Activated T-helper 2 cell treated with anti-CD3 and anti-CD28 coated beads, Interferon-gamma antibody, Interleukin-2, Interleukin-4, amounts not matched to agents 10 μg/mL and 5 μg/mL and 100 μg/mL, durations not matched to agents 14 hours and 24 hours and 36 hours (primary cell): ENCODE data around the gene KIAA1755. TPM values are rescaled to one million over a fixed set of nuclear protein-coding genes. Genes with fewer than 3 reads are reported as not detected.

Experiments used
- DNase-seq: peaks from one replicate; pipeline ENCODE4 v3.0.0; 2021; ENCODE audit warnings: low spot score
- H3K27ac Mint-ChIP-seq: one replicate; pipeline ENCODE4 v1.8.0; 2021; ENCODE audit warnings: mixed read lengths
- H3K27me3 Mint-ChIP-seq: one replicate; pipeline ENCODE4 v1.8.0; 2021; ENCODE audit warnings: low read depth, mixed read lengths
- H3K36me3 Mint-ChIP-seq: one replicate; pipeline ENCODE4 v1.8.0; 2021; ENCODE audit warnings: low read depth, mixed read lengths
- H3K4me1 Mint-ChIP-seq: one replicate; pipeline ENCODE4 v1.8.0; 2021; ENCODE audit warnings: low read depth, mixed read lengths
- H3K4me3 Mint-ChIP-seq: one replicate; pipeline ENCODE4 v1.8.0; 2021; ENCODE audit warnings: low read depth, mild to moderate bottlenecking, moderate library complexity, mixed read lengths
- H3K9me3 Mint-ChIP-seq: one replicate; pipeline ENCODE4 v1.8.0; 2021; ENCODE audit warnings: mixed read lengths
- intact Hi-C: fragments of 100-400 bp; cut with micrococcal nuclease; formaldehyde crosslinking; loops from one replicate; pipeline ENCODE4 v1.15.1; 2023
- total RNA-seq: library from RNA; stranded (reverse); gene quantifications from 2 replicates; pipeline ENCODE4 v1.2.3, GENCODE V29; 2022

Gene KIAA1755
- total RNA-seq, 1 donor from 2014 or later, result not detected

DNA sequence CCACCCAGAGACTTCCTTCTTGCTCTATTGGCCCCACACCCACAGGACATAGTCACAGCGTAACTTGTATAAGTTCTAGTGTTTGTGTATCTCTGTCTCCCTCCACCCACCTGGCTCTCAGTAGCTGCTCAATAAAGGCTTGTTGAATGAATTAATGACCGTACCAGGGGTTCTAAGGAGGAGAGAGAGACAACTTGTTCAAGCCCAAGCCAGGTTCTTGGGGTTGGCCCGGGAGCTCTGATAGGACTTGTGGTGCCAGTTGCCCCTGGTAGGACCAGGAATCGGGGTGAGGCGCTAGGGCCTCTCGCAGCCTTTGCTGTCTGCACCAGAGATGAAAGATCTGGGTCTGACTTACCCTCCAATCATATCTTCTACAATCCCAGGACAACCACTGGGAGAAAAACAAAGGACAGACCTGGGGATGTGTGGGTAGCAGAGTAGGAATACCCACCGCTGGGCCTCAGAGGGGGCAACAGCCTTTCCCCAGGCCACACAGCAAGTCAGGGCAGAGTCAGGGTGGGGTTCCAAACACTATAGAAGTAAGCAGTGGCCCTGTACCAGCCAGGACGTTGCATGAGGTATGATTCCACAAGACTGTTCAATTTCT is 90.2 kb downstream of the KIAA1755 start:
- no peak for DNase-seq
- Mint-ChIP-seq H3K36me3 (no peaks in the 10 kb centered on the region), H3K27ac (no peak overlapping the region), H3K27me3 (peaks cover 16% of the 10 kb centered on the region), H3K4me1 (peaks cover 11% of the 10 kb centered on the region), H3K9me3 (no peaks in the 10 kb centered on the region), H3K4me3 (no peak overlapping the region)
- intact Hi-C loops, result no loop called here

DNA sequence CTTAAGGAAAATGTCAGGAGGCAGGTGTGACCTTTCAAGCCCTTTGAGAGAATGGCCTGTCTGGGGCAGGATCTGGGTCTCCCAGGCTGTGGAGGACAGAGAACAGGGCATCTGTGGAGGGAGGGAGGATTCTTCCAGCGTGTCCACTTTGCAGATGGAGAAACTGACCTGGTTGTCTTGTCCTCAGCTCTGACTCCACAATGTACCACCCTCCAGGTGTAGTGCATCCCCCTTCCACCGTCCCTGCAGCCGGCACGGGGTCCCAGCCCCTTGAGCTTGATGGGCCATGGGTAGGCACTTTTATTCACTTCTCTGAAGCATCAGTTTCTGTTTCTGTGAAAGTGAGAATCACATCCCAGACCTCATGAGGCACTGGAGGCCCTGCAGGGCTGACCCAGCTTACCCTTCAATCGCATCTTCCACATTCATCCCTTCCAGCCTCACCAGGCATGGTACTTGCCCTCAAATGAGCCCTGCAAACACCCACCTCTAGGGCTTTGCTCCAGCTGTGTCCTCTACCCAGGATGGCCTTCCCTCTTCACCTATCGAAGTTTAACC is 90.8 kb downstream of the KIAA1755 start:
- Mint-ChIP-seq H3K4me1 (peaks cover 11% of the 10 kb centered on the region), H3K36me3 (no peaks in the 10 kb centered on the region), H3K4me3 (no peak overlapping the region), H3K27me3 (peaks cover 17% of the 10 kb centered on the region), H3K27ac (no peak overlapping the region), H3K9me3 (no peaks in the 10 kb centered on the region)
- no peak for DNase-seq
- intact Hi-C loops, result no loop called here

DNA sequence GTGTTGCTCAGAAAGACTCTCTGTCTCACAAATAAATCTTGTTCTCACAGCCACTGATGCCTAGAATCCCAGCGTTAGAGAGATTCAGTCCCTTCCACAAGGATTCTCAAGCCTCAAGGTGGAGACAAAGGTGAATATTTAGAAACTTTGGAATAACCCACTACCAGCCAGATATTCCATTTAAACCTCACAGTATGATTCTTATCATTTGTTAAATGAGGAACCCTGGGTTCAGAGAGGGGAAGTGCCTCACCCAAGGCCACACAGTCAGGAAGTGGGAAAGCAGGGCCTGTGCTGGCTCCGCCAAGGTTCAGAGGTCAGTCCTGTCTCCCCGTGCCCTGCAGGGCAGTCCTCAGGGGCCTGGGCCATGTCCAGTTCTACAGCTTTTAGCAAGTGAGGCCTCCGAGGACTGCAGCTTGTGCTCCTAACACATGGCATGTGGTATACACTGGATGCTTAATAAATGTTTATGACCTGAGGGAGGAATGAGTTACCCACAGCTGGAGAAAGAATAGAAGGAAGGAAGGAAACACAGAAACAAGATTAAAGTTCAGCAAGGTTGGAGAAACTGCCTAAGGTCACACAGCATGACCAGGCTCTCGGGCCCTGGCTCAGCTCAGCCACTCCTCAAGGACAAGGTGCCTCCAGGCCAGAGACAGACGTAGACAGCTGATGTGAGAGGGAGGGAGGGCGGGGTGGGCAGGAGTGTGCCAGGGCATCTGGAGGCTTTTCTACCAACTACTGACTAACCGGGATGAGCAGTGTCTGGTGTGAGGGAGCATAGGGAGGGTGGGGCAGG is 91.5 kb downstream of the KIAA1755 start:
- no peak for DNase-seq
- Mint-ChIP-seq H3K27ac (no peak overlapping the region), H3K4me3 (no peak overlapping the region), H3K27me3 (peaks cover 17% of the 10 kb centered on the region), H3K36me3 (no peaks in the 10 kb centered on the region), H3K4me1 (peaks cover 11% of the 10 kb centered on the region), H3K9me3 (no peaks in the 10 kb centered on the region)
- intact Hi-C loops, result no loop called here

DNA sequence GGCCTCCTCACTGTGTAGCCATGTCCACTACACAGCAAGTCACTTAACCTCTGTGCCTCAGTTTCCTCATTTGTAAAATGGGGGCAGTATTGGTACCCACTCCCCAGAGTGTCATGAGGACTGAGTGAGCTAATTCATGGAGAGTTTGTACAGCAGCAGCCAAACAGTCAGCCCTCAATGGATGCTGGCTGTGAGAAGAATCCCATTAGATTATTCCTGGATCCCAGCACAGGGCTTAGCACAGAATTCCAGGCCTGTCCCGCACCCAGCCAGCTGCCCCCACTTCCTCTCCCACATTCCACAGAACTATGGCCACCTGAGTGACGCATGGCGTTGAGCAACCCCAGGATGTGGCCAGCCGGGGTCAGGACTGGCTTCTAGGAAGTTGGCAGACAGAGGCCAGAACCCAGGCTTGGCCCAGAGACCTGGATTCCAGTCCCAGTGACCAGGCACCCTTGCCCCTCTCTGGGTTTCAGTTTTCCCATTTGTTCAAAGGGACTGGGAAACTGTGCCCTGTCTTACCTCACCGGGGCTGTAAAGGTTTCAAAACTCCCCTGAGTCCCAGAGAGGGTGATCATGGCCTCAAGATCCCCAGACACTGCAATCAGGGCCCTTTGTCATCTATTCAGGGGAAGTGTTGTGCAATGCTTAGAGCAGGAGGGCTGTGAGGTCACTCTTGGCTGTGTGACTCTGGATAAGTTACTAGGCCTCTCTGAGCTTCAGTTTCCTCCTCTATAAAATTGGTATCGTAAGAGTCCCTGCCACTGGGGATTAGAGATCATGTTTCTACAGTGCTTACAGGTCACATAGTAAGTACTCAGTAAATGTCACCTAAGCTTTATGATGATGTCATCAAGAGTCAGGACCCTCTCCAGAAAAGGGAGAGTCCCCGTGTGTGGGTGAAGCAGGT is 92.4 kb downstream of the KIAA1755 start:
- peaks cover 11% of the 10 kb centered on the region for H3K4me1 Mint-ChIP-seq
- no peak overlapping the region for H3K27ac Mint-ChIP-seq
- intact Hi-C loops, result no loop called here

DNA sequence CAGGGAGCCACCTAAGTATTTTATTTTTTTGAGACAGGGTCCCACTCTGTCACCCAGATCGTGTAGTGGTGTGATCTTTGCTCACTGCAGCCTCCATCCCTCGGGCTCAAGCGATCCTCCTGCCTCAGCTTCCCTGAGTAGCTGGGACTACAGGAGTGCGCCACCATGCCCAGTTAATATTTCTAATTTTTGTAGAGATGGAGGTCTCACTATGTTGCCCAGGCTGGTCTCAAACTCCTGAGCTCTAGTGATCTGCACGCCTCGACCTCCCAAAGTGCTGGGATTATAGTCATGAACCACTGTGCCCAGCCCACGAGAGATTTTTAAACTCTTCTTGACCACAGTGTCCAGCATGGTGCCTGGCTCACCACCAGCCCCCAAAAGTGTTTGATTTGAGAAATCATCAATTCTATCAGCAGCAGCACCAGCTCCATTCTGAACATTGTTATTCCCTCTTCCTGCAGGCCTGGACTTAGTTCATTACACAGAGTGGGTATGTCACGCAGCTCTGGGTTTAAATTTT is 93.1 kb downstream of the KIAA1755 start:
- Mint-ChIP-seq H3K36me3 (no peaks in the 10 kb centered on the region), H3K27me3 (peaks cover 21% of the 10 kb centered on the region), H3K4me1 (peaks cover 11% of the 10 kb centered on the region), H3K27ac (no peak overlapping the region), H3K9me3 (no peaks in the 10 kb centered on the region), H3K4me3 (no peak overlapping the region)
- intact Hi-C loops, result no loop called here
- DNase-seq, result no peak

More for the DNA sequence above, 92.4 kb downstream of the KIAA1755 start:
- DNase-seq, result no peak
- Mint-ChIP-seq H3K9me3 (no peaks in the 10 kb centered on the region), H3K4me3 (no peak overlapping the region), H3K36me3 (no peaks in the 10 kb centered on the region), H3K27me3 (peaks cover 17% of the 10 kb centered on the region)

DNA sequence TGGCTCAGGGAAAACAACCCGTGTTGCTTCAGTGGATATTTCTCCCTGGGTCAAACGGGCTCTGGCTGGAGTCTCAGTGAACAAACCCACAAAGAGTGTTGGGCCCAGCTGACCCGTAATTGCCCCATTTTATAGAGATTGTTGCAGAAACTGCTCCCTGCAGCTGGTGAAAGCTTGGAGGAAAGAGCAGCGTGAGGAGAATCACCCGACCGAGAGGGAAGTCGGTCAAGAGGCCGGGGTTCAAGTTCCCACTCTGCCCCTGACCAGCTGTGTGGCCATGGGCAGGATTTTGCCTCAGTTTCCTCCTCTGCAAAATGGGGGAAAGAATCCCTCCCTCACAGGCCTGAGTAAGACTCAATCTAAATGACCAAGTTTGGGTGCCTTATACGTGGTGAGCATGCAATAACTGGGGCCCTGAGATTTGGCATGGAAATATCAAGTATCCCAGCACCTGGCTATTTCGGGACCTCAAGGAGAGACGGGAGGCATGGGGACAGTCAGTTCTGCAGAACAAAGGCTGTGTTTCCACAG is 93.8 kb downstream of the KIAA1755 start:
- H3K27me3 Mint-ChIP-seq, result peaks cover 22% of the 10 kb centered on the region
- H3K36me3 Mint-ChIP-seq, result no peaks in the 10 kb centered on the region
- no peak overlapping the region for H3K4me3 Mint-ChIP-seq
- H3K9me3 Mint-ChIP-seq, result no peaks in the 10 kb centered on the region
- no peak overlapping the region for H3K27ac Mint-ChIP-seq
- DNase-seq, result no peak
- peaks cover 11% of the 10 kb centered on the region for H3K4me1 Mint-ChIP-seq
- intact Hi-C loops, result no loop called here

DNA sequence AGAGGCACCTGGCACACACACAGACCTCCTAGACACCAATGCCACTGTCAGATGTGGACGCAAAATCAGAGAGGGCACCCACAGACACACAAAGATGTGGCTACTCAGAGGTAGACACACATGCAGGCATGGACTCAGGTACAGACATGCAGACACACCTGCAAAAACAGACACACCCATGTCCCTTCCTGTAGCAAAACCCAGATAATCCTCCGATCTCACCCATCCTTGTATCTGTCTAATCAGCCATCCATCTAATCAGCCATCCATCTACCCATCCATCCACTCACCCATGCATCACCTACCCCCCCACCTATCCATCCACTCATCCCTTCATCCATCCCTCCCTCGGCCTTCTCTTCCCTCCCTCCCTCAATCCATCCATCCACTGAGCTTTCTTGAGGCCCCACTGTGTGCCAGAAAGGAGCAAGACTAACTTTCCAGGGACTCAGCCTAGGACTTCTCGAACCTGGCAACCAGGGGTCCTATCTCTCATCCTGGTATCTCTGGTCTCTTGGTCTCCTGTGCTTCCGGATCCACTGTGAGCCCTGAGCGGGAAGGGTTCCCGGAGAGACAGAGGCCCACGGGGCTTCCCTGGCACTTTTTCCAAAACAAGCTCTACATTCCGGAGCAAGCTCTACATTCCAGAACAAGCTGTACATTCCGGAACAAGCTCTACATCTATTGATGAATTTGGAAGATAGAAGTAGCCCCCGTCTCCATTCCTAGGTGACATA is 94.4 kb downstream of the KIAA1755 start:
- no peak overlapping the region for H3K27ac Mint-ChIP-seq
- H3K4me3 Mint-ChIP-seq, result no peak overlapping the region
- H3K4me1 Mint-ChIP-seq, result peaks cover 11% of the 10 kb centered on the region
- no peaks in the 10 kb centered on the region for H3K36me3 Mint-ChIP-seq
- intact Hi-C loops, result loop anchor here (1.0 kb wide), 4 partner anchors 32 to 109 kb away; no protein-coding TSS in a partner anchor
- H3K9me3 Mint-ChIP-seq, result no peaks in the 10 kb centered on the region
- no peak for DNase-seq
- peaks cover 22% of the 10 kb centered on the region for H3K27me3 Mint-ChIP-seq

DNA sequence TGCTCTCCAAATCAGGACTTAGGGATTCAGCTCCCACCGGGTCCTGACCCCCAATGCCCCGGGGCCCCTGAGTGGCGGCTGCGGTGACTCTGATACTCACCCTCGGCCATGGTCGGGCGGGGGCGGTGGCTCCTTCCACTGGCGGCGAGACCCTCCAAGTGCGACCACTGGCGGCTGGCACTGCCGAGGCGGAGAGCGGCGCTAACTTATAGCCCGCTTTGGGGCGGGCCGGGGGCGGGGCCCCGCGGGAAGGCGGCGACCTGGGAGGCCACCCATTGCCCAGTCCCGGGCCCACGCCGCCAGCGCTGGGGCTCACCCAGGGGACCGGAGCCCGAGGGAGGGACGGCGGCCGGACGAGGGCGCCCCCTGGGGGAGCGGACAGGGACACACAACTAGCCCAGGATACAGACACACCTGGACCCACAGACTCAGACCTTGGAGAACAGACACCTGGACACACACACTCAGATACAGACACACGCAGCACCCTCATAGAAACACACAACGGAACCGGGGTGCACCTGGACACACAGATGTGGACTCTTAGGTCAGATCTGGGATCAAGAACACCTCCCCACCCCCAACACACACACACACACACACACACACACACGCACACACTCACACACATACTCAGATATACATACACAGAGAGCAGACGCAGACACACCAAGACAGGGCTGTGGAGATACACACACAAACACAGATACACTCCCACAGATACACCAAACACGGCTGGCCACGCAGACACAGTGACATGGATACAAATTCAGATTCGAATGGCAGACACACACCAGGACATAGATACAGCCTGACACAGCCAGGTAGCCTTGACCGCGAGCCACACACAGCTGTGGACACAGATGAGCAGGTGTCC is 95.2 kb downstream of the KIAA1755 start, which contains the start of gene TGM2:
Gene TGM2, minus strand, starts transcription at position 182 of the 877 bp plus-strand sequence. Its CDS starts 72 bp downstream, at position 110.
- intact Hi-C loops, result loop anchor here (1.0 kb wide), 4 partner anchors 31 to 108 kb away; no protein-coding TSS in a partner anchor
- H3K4me3 Mint-ChIP-seq, result no peak within 1 kb of the TSS

DNA sequence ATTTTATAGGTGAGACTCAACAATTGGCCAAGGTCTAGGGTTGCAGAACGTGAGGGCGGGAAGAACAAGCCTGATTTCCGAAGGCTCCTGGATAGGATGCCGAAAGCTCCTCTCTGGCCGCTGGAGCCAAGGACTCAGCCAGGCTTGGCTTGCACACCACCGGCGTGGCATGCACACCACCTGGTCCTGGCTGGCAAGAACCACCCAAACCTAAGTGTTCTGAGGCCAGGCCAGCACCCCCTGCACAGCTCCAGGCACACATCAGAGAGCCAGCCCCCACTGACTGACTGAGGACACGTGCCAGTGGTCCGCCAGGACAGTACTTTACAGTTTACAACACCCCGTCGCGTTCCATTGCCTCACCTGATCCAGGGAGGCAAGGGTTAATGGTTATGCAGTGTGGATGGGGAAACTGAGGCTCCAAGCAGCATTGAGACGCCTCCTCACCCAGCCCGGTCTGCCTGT is 95.9 kb downstream of the KIAA1755 start:
- Mint-ChIP-seq H3K9me3 (no peaks in the 10 kb centered on the region), H3K4me1 (peaks cover 11% of the 10 kb centered on the region), H3K36me3 (no peaks in the 10 kb centered on the region), H3K27ac (no peak overlapping the region), H3K27me3 (peaks cover 18% of the 10 kb centered on the region), H3K4me3 (no peak overlapping the region)
- intact Hi-C loops, result loop anchor here (1.0 kb wide), 4 partner anchors 30 to 107 kb away; no protein-coding TSS in a partner anchor
- no peak for DNase-seq

More for the DNA sequence above, 95.2 kb downstream of the KIAA1755 start, which contains the start of gene TGM2:
- Mint-ChIP-seq H3K27ac (no peak within 1 kb of the TSS), H3K9me3 (no peaks in the 10 kb centered on the region), H3K4me1 (peaks cover 11% of the 10 kb centered on the region), H3K27me3 (peaks cover 18% of the 10 kb centered on the region), H3K36me3 (no peaks in the 10 kb centered on the region)
- DNase-seq, result peak; percentile 32

DNA sequence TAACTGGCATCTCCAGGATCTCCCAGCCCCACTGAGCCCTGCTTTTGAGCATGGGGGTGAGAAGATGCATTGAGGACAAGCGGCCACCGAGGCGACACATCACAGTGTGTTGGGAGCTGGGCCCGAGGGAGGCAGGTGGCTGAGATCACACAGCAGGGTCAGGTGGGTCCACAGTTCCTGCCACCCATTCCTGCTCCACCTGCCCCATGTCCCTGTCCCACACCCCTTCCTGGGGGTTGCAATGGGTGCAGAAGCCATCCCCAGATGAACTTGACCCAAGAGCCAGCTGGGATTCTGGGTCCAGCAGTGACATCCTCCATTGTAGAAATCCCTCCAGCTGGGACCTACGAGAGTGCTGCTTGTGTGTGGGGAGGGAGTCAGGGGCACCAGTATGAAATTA is 96.5 kb downstream of the KIAA1755 start:
- Mint-ChIP-seq H3K9me3 (no peaks in the 10 kb centered on the region), H3K4me3 (no peak overlapping the region), H3K27ac (no peak overlapping the region), H3K36me3 (no peaks in the 10 kb centered on the region), H3K27me3 (peaks cover 18% of the 10 kb centered on the region), H3K4me1 (peaks cover 11% of the 10 kb centered on the region)
- intact Hi-C loops, result no loop called here
- no peak for DNase-seq
